NCI-H82 treated with DMSO at 0.1 percent for 48 hours (cell line): Measurements from ENCODE around the gene PSORS1C2.

Experiments used
- DNase-seq: peaks from one replicate; lab custom pipeline; 2025; ENCODE audit not compliant: unreplicated experiment; lab: John Stamatoyannopoulos, UW

The PSORS1C2 gene

DNA sequence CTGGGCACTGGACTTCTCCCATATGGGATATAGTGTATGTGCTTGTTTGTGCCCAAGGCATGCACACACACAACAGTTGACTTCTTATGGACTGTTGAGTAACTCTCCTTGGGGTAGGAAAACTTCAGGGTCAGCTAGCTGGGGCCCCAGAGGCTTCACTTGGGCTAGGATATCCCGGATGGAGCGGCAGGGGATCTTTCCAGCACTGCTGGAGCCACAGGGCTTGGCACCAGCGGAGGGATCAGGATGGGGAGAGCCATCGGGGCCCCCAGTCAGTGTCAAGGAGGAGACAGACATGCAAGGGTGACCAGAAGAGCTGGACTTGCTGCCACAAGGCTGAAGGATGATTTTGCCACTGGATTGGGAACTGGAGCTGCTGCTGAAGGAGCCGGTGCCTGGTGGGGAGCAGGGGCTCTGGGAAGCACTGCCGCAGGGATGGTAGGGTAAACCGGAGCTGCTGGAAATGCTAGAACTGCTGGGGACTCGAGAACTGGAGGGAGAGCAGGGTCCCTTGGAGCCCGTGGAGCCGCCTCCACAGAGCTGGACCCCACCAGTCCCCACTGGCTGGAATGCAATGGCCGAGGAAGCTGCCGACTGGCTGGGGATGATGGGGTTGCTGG lies 22.8 kb downstream of the PSORS1C2 start:
- no peak for DNase-seq

DNA sequence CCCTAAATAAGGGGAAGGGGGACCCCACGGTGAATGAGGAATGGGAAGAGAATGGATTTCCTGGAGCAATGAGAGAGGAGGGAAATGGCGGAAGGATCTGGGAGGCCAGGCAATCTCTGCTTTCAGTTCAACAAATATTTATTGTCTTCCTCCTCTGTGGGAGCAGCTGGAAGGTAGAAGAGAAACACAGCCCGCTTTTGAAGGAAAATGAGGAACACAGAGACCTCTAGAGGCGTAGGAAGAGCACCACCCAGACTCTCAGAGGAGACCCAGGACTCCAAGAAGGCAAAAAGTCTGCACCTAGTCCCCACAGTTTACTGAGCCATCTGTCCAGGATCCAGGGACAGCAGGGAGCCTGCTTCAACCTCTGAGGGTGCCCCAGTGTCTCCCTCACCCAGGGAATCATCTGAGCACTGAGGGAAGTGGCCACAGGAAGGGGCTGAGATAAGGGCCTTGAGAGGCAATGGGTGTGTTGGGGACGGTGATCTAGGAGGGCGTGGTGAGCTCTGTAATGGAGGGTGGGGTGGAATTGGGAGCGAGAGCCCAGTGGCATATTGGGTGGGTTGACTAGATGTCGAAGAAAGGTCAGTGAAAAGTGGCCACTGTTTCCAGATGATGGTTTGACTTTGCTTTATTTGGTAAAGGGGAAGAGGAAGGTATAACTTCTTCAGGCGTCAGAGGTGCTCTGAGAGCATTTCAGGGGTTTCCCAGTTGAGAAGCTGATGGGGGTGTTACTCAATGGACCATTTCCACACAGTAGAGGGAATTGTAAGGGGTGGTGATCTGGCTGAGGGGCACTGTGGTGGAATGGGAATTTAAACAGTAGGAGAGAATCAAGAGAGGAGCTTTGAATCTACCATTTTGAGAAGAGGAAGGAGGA lies 23.7 kb downstream of the PSORS1C2 start:
- DNase-seq = no peak

DNA sequence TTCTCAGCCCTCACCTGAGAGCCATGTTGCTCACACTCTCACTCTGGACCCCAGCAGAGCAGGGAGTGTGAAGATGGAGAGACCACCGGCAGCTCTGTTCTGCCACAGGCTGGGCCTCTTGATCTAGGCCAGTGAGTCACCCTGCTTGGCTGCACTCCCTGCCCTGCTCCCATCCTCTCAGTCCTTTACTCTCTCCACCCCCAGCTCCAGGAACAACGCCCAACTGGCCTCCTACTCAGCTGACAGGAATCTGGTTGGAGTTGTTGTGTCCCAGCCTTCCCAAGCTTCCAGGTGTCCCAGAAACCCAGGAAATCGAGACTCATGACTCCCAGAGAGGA lies 24.4 kb downstream of the PSORS1C2 start, which contains the start of gene PSORS1C1:
Gene PSORS1C1, plus strand, starts transcription at position 260 of the 338 bp plus-strand sequence. CDS start 14,833 bp downstream, outside the sequence.
- DNase-seq = no peak

DNA sequence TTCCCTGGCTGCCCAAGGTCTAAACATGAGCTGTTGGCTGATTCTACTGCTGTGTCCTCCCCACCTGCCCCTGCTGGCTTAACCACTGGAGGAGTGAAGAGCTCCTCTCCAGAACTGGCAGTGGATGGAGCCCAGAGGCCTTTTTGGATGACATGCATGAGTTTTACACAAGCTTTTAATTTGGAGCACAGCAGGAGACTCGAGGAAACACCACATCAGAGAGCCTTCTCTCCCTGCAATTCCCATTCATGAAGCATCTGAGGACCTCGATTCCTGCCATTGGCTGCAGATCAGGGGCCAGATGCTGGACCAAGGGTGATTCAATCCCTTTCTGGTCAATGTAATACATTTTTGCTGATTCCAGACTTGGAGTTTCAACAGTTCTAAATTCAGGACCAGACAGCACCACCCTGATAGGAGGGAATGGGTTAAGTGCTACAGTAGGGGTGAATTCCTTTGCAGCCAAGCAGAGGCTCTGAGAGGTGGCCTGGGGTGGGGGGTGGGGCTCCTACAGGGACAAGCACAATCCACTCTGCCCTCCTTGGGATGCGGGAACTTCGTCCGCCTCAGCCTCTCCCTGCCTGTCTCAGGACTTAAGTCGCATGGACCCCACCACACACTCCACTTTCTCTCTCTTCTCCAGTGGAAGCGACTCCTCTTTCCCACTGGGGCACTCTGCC lies 24.9 kb downstream of the PSORS1C2 start:
- DNase-seq = no peak

DNA sequence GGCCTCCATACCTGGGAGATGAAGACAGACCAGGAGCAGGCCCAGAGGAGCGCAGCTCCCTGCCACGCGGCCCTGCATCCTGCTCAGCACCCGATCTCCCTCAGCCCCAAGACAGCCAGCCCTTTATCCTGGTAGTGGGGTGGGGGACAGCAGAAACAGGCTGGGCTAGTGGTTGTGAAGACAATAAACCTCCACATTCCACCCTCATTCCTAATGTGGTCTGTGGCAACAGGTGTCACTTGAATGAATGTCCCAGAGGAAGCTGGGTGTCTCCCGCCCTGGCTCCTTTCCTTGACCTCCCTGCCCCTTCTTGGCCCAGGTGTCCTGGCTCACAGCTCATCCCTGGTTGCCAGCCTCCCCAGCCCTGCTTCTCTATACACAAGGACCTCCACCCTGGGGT lies 26.4 kb downstream of the PSORS1C2 start, which contains the start of gene C6orf15:
Gene C6orf15, minus strand, starts transcription at position 98 of the 400 bp plus-strand sequence. Its CDS starts 20 bp downstream, at position 78.
- DNase-seq = no peak

DNA sequence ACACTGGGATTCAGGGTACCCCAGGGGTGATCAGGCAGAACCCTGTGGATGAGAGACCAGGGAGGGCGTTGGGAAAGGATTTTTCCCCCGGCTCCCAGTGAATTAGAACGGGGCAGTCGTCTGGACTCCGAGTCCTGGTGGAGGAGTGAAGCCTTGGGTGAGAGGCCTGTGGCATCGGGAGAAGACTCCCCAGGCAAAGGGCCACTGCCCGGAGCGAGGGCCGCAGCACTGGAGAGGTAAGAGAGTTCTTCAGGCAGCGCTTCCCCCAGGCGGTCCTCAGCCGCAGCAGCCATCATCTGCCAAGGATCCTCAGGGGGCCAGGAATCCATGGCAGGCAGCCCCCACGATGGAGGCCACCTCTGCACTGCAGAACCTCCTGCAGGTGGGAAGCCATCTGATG lies 27.2 kb downstream of the PSORS1C2 start:
- DNase-seq = no peak

DNA sequence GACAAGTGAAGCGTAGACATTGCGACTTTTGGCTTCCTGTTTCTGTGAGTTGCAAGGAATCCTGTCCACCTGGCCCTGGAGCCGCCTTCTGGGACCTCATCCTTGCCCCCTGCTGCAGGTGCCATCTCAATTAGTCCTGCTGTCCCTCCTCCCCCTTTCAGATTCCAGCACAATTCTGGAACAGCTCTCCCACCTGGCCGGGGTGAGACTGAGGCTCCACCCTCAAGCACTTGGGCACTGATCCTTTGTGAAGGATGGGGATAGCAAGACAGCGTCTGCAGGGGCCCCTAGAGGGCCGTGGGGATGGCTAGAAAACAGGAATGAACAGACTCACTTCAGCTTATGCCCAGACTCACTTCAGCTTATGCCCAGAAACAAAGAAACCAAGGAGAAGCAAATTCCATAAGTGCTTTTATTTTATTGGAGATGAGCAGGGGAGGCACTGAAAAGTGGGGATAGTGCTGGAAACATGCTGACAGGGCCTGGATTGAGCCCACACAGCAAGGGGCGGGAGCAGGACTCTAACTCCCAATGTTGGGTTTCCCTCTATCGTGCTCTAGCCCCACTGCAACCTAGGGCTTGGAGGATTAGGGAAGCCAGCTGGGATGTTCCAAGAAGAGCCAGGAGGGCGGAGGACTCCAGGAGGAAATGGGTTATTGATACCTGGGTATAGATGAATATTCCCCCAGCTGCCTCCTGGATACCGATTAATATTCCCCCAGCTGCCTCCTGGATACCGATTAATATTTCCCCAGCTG lies 27.9 kb downstream of the PSORS1C2 start:
- no peak for DNase-seq

DNA sequence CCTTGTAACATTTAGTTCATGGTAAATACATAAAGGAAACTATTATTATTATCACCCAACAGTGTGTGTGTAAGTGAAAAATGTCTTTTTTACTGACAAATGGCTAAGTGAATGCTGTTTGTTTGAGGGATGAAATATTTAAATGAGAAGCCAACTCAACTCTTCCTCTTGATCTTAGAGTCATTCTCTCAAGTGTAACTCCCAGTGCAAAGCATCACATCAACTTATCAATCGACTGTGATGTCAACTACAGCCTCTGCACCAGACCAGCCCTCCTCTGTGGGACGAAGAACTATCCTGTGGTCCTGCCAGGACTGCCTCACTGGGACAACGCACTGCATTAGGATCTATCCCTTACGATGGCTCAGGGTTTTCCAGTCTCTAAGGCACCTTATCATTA lies 31.8 kb downstream of the PSORS1C2 start:
- DNase-seq = no peak

DNA sequence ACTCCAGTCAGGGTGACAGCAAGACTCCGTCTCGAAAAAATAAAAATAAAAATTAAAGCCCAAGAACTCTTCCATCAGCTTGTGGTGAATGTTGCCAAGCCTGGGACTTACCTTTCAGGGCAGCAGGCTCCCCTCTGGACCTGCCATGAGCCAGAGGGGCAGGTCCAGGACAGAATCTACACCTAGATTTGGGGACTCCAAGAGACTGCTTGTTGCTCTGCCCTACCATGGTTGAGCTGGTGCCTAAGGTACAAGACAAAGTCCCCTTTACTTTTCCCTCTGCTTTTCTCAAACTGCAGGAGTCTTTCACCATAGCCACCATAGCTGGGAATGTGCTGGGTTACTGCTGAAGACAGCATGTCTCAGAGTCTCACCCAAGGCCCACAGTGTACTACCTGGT lies 35.7 kb downstream of the PSORS1C2 start:
- DNase-seq = no peak

DNA sequence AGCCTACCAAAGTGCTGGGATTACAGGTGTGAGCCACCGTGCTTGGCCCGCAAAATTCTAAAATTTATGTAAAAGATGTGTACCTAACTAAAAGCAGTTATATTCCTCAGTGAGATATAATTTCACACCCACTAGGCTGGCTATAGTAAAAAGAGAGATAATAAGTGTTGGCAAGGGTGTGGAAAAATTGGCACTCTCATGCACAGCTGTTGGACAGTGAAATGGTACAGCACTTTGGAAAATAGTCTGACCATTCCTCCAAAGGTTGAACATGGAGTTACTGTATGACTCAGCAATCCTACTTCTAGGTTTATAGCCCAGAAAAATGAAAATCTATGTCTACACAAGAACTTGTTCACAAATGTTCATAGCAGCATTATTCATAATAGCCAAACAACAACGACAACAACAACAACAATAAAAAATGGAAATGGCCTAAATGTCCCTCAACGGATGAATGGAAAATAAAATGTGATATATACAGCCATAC lies 40.4 kb downstream of the PSORS1C2 start:
- no peak for DNase-seq

DNA sequence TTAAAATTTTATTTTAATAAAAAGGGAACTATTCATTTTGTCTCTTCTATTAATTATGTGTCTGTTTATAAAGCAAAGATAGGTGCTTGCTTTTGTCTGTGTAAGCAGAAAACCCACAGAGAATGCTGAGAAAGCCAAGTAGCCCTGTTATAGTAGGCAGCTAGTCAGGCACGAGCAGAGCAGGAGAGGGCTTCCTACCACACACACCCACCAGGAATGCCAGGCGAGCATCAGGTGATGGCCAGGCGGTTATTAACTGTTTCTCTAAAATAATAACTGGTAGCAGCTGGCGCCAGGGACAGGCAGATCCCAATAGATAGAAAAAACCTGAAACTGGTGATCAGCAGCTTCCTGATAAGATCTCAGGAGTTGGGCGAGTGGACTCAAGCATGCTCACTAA lies 42.2 kb downstream of the PSORS1C2 start:
- DNase-seq = no peak

DNA sequence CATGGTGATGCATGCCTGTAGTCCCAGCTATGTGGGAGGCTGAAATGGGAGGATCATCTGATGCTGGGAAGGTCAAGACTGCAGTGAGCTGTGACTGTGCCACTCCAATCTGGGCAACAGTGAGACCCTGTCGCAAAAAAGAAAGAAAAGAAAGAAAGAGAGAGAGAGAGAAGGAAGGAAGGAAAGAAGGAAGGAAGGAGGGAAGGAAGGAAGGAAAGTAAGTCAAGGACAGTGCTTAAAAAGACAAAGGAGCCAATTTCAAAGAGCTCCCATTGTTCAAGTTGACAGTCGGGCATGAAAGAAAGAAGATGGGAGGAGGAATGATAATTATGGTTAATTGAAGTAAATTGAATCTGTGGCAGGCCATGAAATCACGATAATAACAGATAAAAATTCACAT lies 42.7 kb downstream of the PSORS1C2 start:
- DNase-seq = no peak

DNA sequence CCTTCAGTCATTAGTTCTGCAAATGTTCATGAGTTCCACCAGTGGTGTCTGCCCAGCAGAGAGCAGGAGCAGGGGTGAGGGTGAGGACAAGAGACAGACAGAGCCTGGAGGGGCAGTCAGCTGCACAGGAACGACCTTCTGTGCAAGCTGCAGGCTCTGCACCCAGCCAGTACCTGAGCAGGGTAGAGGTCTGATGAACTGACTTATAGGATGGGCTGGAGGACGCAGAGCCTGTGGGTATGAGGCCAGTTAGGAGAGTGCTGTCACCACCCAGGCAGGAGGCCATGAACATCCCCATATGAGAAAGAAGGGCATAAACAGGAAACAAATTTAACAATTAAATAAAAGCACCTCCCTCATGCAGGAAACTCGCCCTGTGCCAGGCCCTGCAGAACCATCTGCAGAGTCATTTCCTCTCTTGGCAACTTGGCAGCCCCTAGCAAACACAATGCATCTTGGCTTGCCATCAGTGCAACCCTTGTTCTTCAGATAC lies 44.4 kb downstream of the PSORS1C2 start:
- no peak for DNase-seq

DNA sequence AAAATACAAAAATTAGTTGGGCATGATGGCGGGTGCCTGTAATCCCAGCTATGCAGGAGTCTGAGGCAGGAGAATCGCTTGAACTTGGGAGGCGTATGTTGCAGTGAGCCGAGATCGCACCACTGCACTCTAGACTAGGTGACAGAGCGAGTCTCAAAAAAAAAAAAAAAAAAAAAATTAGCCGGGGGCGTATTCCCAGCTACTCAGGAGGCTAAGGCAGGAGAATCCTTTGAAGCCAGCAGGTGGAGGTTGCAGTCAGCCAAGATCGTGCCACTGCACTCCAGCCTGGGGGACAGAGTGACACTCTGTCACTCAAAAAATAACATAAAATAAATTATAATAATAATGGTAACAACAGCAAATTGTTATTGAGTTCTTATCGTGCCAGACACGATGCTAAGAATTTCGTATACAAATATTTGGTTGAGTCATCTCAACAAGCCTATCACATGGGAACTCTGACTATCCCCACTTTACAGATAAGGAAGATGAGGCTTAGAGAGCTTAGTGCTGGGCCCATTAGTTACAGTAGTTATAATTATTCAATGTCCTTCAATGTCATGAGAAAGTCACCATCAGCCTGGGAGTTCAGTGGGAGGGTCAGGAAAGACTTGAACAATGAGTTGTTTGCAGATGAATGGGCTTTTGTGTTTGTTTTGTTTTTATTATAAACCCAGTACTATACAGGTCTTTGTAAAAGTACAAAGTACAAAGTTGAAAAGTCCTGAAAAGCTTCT lies 45.9 kb downstream of the PSORS1C2 start:
- no peak for DNase-seq

DNA sequence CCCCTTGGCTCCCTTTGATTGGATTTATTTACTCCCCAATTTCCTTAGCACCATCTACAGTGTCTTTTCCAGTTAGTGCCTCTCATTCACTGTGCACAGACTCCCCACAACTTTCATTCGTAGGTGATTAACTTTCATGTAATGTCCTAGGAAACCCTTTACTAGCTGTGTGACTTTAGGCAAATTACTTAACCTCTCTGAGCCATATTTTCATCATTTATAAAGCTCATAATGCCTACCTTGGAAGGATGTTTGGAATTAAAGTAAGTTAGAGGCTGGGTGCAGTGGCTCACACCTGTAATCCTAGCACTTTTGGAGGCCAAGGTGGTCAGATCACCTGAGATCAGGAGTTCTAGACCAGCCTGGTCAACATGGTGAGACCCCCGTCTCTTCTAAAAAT lies 46.6 kb downstream of the PSORS1C2 start:
- no peak for DNase-seq

DNA sequence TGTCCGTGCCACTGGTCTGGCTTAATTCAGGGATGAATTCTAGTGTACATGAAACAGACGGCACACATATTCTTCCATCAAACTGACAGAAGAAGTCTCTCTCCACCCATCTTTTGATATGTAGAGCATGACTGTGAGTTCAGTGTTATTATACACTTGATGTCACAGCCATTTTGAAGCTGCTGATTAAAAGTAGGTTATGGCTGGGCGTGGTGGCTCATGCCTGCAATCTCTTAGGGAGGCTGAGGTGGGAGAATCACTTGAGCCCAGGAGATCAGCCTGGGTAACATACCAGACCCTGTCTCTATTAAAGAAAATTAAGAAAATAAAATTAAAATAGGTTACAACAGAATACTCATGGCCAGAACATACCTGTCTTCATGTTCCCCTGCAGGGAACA lies 47.2 kb downstream of the PSORS1C2 start:
- DNase-seq = no peak

DNA sequence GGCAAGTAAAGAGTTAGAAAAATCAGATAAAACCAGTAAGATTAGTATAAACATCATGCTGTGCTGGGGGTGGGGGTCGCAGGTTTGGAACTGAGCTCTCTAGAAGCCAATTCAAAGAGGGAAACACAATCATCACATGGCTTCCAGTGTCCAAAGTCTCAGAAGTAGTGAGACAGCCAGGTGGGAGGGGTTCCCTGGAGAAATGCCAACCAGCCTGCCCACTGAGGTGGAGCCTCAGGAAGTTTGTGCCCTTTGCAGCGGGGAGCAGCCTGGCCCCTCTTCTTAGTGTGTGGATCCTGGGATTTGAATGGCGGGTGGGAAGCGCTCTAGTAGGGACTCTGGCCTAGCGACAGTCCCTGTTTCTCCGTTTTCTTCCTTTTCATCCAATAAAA lies 47.9 kb downstream of the PSORS1C2 start:
- DNase-seq = no peak

DNA sequence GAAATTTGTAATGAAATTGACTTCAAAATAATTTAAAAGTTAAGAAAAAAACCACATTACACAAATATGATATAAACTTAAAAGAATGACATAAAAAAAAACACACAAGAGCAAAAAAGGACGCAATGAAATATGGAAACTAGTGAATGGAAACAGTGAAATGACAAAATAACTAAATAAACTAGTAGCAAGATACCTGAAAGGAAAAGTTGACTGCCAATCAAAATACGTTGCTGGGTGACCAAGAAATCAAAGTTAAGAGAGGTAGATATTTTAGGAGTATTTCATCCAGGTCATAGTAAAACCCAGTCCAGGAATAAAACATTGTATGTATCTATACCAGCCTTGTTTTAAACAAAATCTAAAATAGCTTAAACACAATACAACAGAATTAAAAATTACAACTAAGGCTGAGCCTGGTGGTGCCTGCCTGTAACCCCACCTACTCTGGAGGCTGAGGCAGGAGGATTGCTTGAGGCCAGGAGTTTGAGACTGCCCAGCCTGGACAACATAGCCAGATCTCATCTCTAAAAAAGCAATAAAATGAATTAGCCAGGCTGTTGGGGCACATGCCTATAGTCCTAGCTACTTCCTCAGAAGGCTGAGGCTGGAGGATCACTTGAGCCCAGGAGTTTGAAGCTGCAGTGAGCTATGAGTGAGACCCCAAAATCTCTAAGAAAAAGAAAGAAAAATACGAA lies 48.4 kb downstream of the PSORS1C2 start:
- DNase-seq = no peak
